NCI-H1048 (cell line): Measurements from ENCODE around the gene SHISA6.

Source experiments
- DNase-seq: peaks from one replicate; lab custom pipeline; 2025; lab: John Stamatoyannopoulos, UW

Gene SHISA6

GRCh38 chr17:11459861-11460331 is 218.9 kb downstream of the SHISA6 start:
- no peak for DNase-seq

GRCh38 chr17:11461993-11462548 is 221.1 kb downstream of the SHISA6 start:
- DNase-seq = no peak

DNA sequence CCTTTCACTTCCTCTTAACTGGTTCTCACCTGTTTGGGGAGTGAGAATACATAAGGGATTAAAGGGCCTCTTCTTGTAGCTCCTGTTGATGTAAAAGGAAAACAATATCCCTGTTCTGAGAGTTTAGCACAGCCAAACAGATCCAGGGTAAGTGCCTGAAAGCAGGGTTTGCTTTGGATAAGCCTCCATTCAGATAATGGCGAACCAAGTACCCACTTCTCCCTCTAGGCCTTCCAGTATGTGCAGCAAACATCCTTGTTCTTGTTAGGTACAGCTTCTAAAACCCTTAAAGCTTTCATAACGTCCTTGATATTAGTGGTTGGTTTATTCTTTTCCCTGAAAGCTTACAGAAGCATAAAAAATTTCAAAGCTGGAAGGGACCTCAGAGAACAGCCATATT is 226.6 kb downstream of the SHISA6 start:
- DNase-seq = no peak

- no peak for DNase-seq
Measured at GRCh38 chr17:11485336-11486100, 244.5 kb downstream of the SHISA6 start.

- no peak for DNase-seq
Measured at GRCh38 chr17:11486101-11486867, 245.3 kb downstream of the SHISA6 start.

DNA sequence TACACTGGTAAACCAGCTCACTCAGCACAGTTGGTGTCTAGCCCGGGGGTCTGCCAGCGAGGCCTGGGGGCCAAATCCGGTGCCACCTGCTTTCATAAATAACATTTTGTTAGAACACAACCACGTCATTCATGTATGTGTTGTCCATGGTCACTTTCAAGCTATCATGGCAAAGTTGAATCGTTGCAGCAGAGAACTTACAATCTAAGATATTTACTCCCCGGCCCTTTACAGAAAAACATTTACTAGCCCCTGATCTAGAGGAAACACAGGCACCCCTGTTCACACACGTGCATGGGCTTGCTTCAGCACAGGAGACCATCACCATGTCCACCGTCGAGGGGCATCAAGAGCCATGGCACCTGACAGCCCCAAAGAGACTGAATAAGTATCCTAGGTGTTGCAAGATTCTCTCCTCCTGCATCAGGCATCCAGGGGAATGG is 245.9 kb downstream of the SHISA6 start:
- no peak for DNase-seq

GRCh38 chr17:11487469-11487868 is 246.5 kb downstream of the SHISA6 start:
- DNase-seq = no peak

DNA sequence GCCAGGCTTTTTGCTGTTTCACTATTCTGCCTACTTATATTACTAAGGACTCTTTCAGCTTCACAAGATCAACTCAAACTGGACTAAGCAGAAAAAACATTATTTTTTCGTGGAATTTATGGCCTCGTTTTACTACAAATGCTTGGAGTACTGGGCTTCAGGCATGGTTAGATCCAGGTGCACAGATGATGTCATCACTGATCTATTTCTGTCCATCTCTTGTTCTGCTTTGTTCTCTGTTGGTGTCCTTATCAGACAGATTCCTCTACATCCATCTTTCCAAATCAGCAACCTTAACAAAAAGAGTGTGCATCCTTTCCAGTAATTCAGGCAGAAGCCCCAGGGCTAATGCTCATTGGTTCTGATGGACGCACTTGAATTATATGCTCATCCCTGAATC is 247.4 kb downstream of the SHISA6 start:
- DNase-seq = no peak

GRCh38 chr17:11490171-11490755 is 249.2 kb downstream of the SHISA6 start:
- no peak for DNase-seq

- DNase-seq = no peak
Measured at GRCh38 chr17:11492511-11492910, 251.5 kb downstream of the SHISA6 start.

GRCh38 chr17:11493936-11494335 is 252.9 kb downstream of the SHISA6 start:
- DNase-seq = no peak

DNA sequence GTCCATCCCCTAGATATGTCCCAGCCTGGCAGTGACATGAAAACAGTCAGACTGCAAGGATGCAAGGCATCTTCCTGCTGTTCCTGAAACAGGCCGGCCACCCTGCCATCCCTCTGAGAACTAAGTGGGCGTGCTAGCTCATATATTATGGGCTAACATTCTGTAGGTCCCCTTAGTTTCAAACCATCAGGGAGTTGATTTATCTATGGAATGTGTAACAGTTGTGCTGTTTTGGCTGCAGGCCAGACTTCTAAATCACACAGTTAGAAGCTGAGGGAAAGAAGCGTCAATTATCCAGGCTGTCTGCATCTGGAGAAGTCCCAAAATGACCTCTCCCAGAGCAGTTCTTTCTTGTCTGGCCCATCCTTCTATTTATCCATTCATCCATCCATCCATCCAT is 254.6 kb downstream of the SHISA6 start:
- DNase-seq = no peak

GRCh38 chr17:11499881-11500280 is 258.9 kb downstream of the SHISA6 start:
- DNase-seq = no peak

DNA sequence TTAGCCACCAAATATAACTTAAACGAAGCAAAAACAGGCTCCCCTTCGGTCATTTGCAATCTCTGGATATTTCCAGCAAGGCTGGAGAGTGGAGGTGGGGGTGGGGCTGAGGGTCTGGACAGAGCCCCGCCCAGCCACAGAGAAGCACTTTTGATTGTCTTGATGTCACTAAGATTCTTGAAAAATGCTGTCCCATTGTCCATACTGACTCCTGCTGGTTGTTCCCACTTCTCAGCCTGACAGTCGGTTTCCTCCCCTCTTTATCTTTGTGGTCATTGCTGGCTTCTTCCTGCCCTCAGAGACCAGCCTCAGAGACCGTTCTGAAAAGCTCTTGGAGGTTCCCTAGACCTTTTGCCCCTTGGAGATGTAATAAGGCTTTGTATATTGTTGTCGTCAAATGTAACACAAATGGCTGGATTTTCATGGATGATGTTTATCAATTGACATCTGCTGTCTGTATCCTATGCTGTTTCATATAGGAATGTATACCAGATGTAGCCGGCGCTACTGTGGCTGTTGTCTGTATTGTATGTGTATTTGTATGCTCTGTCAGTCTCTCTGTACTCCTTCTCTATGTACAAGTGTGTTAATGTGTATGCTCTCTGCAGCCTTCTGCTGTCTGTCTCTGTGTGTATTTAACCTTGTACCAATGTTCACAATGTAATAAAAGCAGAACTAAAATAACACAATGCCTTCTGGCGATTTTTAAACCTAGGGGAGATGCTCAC is 262.5 kb downstream of the SHISA6 start:
- DNase-seq = no peak

GRCh38 chr17:11506635-11507034 is 265.6 kb downstream of the SHISA6 start:
- DNase-seq = no peak

DNA sequence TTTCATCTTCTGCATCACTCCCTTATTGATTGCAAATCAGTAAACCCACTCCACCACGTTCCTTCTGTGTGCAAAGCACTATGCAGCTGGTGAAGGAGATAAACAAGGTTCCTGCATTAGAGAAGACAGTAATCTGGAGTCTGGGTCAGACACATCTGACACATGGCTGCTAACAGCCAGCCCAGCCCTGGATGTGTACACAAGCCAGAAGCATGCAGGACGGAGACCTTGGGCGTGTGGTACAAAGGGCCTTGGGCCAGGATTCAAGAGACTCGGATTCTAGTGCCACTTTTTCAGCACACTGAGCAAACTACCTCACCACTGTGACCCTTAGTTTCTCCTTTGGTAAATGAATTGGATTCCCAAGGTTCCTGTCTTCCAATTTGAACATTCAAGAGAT is 270.7 kb downstream of the SHISA6 start:
- DNase-seq = no peak

DNA sequence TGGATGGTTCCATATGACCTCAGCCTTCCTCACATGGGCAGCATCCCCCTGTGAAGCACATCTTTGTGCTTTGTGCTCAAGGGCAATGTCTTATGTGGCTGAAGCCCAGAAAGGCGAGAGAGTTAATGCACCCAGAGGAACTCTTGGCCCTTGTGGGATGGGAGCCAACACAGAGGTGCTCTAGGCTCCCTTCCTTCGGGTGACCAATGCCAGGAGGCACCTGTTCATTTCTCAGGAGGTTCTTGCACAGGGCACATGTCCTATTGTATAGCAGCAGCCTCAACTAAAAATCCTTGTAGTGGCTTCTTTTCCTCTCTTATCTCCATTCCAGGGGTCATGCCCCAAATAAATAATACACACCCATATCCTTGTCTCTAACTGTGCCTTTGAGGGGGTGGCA is 273.6 kb downstream of the SHISA6 start:
- DNase-seq = no peak

DNA sequence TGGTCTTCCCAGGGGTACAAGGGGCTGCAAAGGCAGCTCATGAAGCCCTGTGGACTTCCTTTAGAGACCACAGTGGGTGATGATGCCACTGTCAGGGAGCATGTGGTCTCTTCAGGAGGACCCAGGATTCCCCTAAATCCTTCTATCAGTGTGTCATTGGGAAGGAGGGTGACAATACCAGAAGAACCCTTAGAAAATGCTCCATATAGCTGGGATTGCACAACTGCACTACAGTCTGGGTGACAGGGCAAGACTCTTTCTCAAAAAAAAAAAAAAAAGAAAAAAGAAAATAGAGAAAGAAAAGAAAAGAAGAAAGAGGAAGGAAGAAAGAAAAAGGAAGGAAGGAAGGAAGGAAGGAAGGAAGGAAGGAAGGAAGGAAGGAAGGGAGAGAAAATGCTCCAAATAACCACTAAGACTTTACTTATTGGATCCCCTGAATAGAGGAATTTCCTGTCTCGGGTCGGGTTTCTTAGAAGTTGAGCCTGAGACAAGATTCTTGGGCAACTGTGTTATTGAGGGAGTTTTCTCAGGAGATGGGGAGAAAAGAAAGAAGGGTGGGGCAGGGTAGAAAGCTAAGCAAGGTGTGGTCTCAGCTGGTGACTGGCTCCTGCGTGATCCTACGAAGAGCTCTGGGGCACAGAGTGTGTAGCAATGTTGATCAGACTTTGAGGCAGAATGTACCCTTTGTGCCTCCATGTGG is 274.1 kb downstream of the SHISA6 start:
- DNase-seq = no peak

GRCh38 chr17:11515901-11516300 is 274.9 kb downstream of the SHISA6 start:
- no peak for DNase-seq

- DNase-seq = no peak
Measured at GRCh38 chr17:11535231-11535630, 294.2 kb downstream of the SHISA6 start.

DNA sequence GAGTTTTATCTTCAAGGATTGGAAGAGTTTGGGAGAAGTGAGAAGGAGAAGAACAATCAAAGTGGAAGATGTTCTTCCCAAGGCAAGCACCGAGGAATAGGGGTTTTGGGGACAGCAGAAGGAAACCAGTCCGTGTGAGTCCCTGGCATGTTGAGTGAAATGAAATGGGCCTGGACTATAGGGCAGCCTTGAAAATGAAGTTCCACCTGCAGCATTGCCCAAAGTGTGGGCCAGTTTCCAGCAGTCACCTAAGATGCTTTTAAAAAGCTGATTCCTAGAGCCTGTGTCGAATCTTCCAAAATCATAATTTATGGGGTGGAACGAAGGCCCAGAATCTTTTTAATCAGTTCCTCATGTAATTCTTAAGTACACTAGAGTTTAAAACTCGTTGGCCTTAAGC is 297.4 kb downstream of the SHISA6 start:
- no peak for DNase-seq
